K562 (cell line): ENCODE results near the gene PDIA2. TPM values are rescaled to one million over a fixed set of nuclear protein-coding genes. Genes with fewer than 3 reads are reported as not detected.

Experiments
- ATAC-seq: fragments of 200-7000 bp; cut with Tn5 transposase; 3 replicates; pipeline ENCODE4 v1.9.1; 2020; ENCODE audit warnings: moderate library complexity
- BruUV-seq: library from RNA; stranded (reverse); fragments of 400-500 nt; replicated peaks from 2 replicates; lab custom pipeline; 2021; lab: Mats Ljungman, UMichigan
- CTCF ChIA-PET: fragments of 300-600 bp; formaldehyde crosslinking; extraction: SDS; loops from one replicate; lab custom pipeline; 2021; ENCODE audit warnings: low intra/inter-chr PET ratio; lab: Yijun Ruan, JAX
- POLR2A ChIA-PET: fragments of 300-600, 350-650 bp; sonication (Branson Sonifier 250); formaldehyde crosslinking; extraction: SDS; loops from one replicate; lab custom pipeline; 2021; ENCODE audit warnings: antibody characterized with exemption, inconsistent platforms; lab: Yijun Ruan, JAX
- DNase-seq, 4 experiments: peaks; one replicate each; pipeline versions ENCODE4 v3.0.0 to v3.0.0-alpha.2; 2011 to 2018; ENCODE audit warnings: low spot score in 3 of 4, mixed read lengths in 3 of 4; ENCODE audit errors: extremely low read depth in 1 of 4
- FAIRE-seq: peaks from 2 replicates; lab custom pipeline; 2011; peaks lifted over from hg19 to GRCh38; lab: Jason Lieb, UNC
- H2AFZ ChIP-seq: 2 replicates; pipeline ENCODE4 v1.6.0; 2011; ENCODE audit warnings: low read depth, low read length, control low read depth, inconsistent platforms
- H3K27ac ChIP-seq: fragments of 200-600 bp; 3 replicates; pipeline ENCODE4 v1.8.0; 2011; ENCODE audit warnings: low read depth, mild to moderate bottlenecking, control low read depth, inconsistent platforms, low read length, moderate library complexity, mixed read lengths; ENCODE audit errors: extremely low read depth
- H3K27me3 ChIP-seq, 2 experiments: fragments of 300-600 bp in 1 of 2; 2 replicates in 1 of 2; 3 replicates in 1 of 2; pipeline versions ENCODE4 v1.6.0 to v1.8.0; 2011; ENCODE audit warnings: inconsistent platforms in 2 of 2, low read length in 2 of 2, mild to moderate bottlenecking in 1 of 2, mixed read lengths in 1 of 2, moderate library complexity in 1 of 2; ENCODE audit not compliant: control insufficient read depth in 2 of 2, insufficient read depth in 2 of 2
- H3K36me3 ChIP-seq: fragments of 300-600 bp; 3 replicates; pipeline ENCODE4 v1.8.0; 2011; ENCODE audit warnings: mild to moderate bottlenecking, low read length, inconsistent platforms; ENCODE audit not compliant: control insufficient read depth, insufficient read depth
- H3K4me1 ChIP-seq, 2 experiments: fragments of 200-600 bp in 1 of 2; replicated peaks in 1 of 2; 2 replicates in 1 of 2; 3 replicates in 1 of 2; pipeline versions ENCODE4 v1.5.1 to v1.8.0; 2011; ENCODE audit warnings: inconsistent platforms in 2 of 2, low read length in 2 of 2, mild to moderate bottlenecking in 1 of 2, mixed read lengths in 1 of 2, moderate library complexity in 1 of 2; ENCODE audit not compliant: control insufficient read depth in 2 of 2, insufficient read depth in 2 of 2
- H3K4me2 ChIP-seq: 2 replicates; pipeline ENCODE4 v1.6.1; 2011; ENCODE audit warnings: low read length, control low read depth, inconsistent platforms, mixed read lengths; ENCODE audit not compliant: insufficient read depth
- H3K4me3 ChIP-seq: fragments of 200-600 bp; sonication (generic), shearing (Covaris generic); 2 replicates; pipeline ENCODE4 v1.5.1; 2016; ENCODE audit warnings: control low read depth, inconsistent platforms
- H3K79me2 ChIP-seq: fragments of 200-600 bp; 3 replicates; pipeline ENCODE4 v1.8.0; 2011; ENCODE audit warnings: low read length, inconsistent platforms; ENCODE audit not compliant: control insufficient read depth, insufficient read depth
- H3K9ac ChIP-seq, 2 experiments: 2 replicates each; pipeline versions ENCODE4 v1.6.0 to v1.6.1; 2011; ENCODE audit warnings: low read depth in 2 of 2, low read length in 2 of 2, control low read depth in 1 of 2, inconsistent platforms in 1 of 2, mild to moderate bottlenecking in 1 of 2, mixed read lengths in 1 of 2; ENCODE audit not compliant: insufficient read depth in 1 of 2
- H3K9me1 ChIP-seq: one replicate; pipeline ENCODE4 v1.6.0; 2011; ENCODE audit warnings: inconsistent platforms, mild to moderate bottlenecking, low read length, moderate library complexity; ENCODE audit not compliant: control insufficient read depth, insufficient read depth
- H3K9me3 ChIP-seq: replicated peaks from 2 replicates; pipeline ENCODE4 v1.5.1; 2011; ENCODE audit warnings: low read depth, low read length, inconsistent platforms; ENCODE audit not compliant: control insufficient read depth, insufficient read depth
- H4K20me1 ChIP-seq: replicated peaks from 2 replicates; pipeline ENCODE4 v1.6.1; 2011; ENCODE audit warnings: low read length, inconsistent platforms, mixed read lengths; ENCODE audit not compliant: control insufficient read depth, insufficient read depth
- POLR2G ChIP-seq: fragments of 200-400 bp; formaldehyde crosslinking; IDR thresholded peaks from 2 replicates; pipeline ENCODE4 v1.6.1; 2017; ENCODE audit warnings: low read depth, mild to moderate bottlenecking, antibody characterized with exemption, low read length, moderate library complexity
- WGBS: fragments of 100-300 bp; shearing (Covaris generic); methylation state at CpG from one replicate; pipeline ENCODE4 v1.1.6; 2016; ENCODE audit warnings: low coverage, mixed read lengths; ENCODE audit not compliant: insufficient coverage; ENCODE audit errors: missing lambda C conversion rate; 5-methylcytosine and 5-hydroxymethylcytosine counted together
- in situ Hi-C: fragments of 300-500 bp; cut with MboI; formaldehyde crosslinking; loops from 4 replicates; pipeline ENCODE4 v1.15.0; 2018; ENCODE audit warnings: inconsistent platforms, mixed read lengths
- intact Hi-C: fragments of 100-400 bp; cut with micrococcal nuclease; formaldehyde crosslinking; loops from 2 replicates; pipeline ENCODE4 v1.14.2; 2022
- polyA plus RNA-seq, 8 experiments: library from polyadenylated mRNA; depleted of rRNA in 4 of 8; stranded (reverse) in 5 of 8; unstranded in 3 of 8; fragments of >200 nt; fragmentation: Nextera tagmentation in 2 of 8; fragmentation: Illumina TruSeq in 1 of 8; extraction: Ambion mirVana in 2 of 8; extraction: Trizol in 1 of 8; gene quantifications; 2 replicates each; pipeline versions ENCODE4 v1.2.1 to v1.2.3, GENCODE V29; 2011 to 2014; ENCODE audit warnings: inconsistent platforms in 1 of 8, missing spikeins in 1 of 8
- total RNA-seq, 7 experiments: library from RNA; depleted of rRNA in 6 of 7; stranded (reverse); fragments of >200 nt in 6 of 7; fragmentation: Illumina TruSeq in 2 of 7; extraction: Trizol in 2 of 7; gene quantifications; 2 replicates each; pipeline versions ENCODE4 v1.2.1 to v1.2.3, GENCODE V29; 2011 to 2021; ENCODE audit warnings: low replicate concordance in 1 of 7
- TF ChIP-seq, protein P1 (sequence below): fragments of 450-650 bp; IDR thresholded peaks from 2 replicates; pipeline ENCODE4 v1.6.1; 2016; ENCODE audit warnings: antibody characterized with exemption

The PDIA2 gene
- total and polyA plus RNA-seq, 9 of the 15 experiments (the other 6 are each of a cell fraction or from before 2014, with no cell fraction given) = 0.13 to 0.92 (median 0.23) TPM; not detected in 4

DNA sequence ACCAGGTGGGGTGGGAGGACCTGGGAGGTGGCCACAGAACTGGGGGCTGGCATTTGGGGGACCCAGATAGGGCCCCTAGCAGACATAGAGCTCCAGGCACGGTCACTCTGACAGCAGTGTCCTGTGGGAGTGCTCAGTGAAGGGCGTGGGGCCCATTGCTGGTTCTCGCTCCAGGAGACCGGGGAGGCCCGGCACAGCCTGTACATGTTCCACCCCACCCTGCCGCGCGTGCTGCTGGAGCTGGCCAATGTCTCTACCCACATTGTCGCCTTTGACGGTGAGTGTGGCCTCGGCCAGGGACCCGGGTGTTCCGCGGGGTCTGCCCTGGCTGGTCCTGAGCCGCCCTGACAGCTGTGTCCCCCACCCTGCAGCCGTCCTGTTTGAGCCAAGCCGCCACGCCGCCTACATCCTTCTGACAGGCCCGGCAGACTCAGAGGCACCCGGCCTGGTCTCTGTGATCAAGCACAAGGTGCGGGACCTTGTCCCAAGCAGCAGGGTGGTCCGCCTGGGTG lies 18.5 kb upstream of the PDIA2 start:
- H3K9ac ChIP-seq = peak overlapping the region in 1 of 2 experiments; percentile 35; a peak in 1 of 4 replicates
- H3K4me1 ChIP-seq = peaks cover 4 to 62% of the 10 kb centered on the region in 2 experiments; a peak in 4 of 5 replicates
- ATAC-seq (no peak), FAIRE-seq (no peak), DNase-seq (no peak)
- POLR2A ChIA-PET = interaction anchor here (0.6 to 0.8 kb wide), 2 partner anchors 12 to 21 kb away, joined by 3 read pairs; no protein-coding TSS in a partner anchor
- no peak overlapping the region for H3K27ac ChIP-seq
- CTCF ChIA-PET = no interaction called here
- H3K36me3 ChIP-seq = peaks cover 21% of the 10 kb centered on the region; the same call in 2 of the 3 replicates
- no TSS peak for BruUV-seq
- WGBS = 84% methylated on average over 19 of the region's 23 CpGs
- intact Hi-C loops = no loop called here
- in situ Hi-C loops = no loop called here
- peaks cover 4% of the 10 kb centered on the region for H3K9me1 ChIP-seq
- no peak overlapping the region for H3K4me2 ChIP-seq
- H3K4me3 ChIP-seq = no peak overlapping the region
- H3K27me3 ChIP-seq = no peaks in the 10 kb centered on the region; a peak in 1 of 5 replicates
- H2AFZ ChIP-seq = no peak overlapping the region
- TF ChIP-seq, protein P1, sequence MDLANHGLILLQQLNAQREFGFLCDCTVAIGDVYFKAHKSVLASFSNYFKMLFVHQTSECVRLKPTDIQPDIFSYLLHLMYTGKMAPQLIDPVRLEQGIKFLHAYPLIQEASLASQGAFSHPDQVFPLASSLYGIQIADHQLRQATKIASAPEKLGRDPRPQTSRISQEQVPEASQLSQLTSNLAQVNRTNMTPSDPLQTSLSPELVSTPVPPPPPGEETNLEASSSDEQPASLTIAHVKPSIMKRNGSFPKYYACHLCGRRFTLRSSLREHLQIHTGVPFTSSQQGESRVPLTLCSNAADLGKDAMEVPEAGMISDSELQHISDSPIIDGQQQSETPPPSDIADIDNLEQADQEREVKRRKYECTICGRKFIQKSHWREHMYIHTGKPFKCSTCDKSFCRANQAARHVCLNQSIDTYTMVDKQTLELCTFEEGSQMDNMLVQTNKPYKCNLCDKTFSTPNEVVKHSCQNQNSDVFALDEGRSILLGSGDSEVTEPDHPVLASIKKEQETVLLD = no peak
- peak; percentile 38; the same call in 1 of the 2 replicates for TF ChIP-seq POLR2G
- H3K79me2 ChIP-seq = no peaks in the 10 kb centered on the region
- H4K20me1 ChIP-seq = peaks cover 3% of the 10 kb centered on the region; the same call in 1 of the 2 replicates
- H3K9me3 ChIP-seq = no peaks in the 10 kb centered on the region
